ENCODE data around the gene CLSTN2.

CLSTN2 gene

GRCh38 chr3:140052771-140053702 is 118.1 kb downstream of the CLSTN2 start:
- DNase-seq (ENCODE audit: low spot score) = no peak

- DNase-seq (ENCODE audit: low spot score) = no peak
Measured at GRCh38 chr3:140053794-140054193, 118.8 kb downstream of the CLSTN2 start.

DNA sequence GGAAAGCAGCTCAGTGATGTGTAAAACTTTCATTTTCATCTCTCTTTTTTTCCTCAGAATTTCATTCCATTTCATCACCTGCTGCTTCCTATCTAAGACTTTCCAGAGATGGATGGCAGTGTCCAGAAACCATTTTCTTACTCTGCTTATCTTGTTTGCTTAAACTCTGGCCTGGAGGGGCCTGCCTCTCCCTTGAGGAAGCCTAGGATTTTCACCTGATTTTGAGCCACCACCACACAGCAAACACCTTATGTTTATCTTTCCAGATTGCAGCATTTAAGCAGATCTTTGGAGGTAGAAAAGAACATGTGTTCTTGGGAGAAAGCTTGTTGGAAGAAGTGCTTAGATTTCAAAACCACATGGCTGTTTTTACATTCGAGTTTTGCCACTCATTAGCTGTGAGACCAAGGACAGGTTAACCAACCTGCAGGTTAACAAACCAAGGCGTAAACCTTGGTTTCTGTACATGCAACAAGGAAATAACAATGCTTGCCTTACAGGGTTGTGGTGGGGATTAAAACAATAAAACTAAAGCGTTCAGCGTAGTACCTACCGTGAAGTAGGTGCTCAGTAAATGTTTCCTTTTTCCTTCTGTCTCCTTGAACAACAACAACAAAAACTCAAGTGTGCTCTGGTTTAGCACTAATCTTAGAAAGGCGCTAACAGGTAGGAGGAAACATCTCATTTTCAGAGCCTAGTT is 120.3 kb downstream of the CLSTN2 start:
- DNase-seq (ENCODE audit: low spot score) = no peak

GRCh38 chr3:140056047-140056446 is 121.1 kb downstream of the CLSTN2 start:
- no peak for DNase-seq (ENCODE audit: low spot score)

GRCh38 chr3:140061211-140061610 is 126.2 kb downstream of the CLSTN2 start:
- DNase-seq (ENCODE audit: low spot score) = no peak

GRCh38 chr3:140062461-140062860 is 127.5 kb downstream of the CLSTN2 start:
- no peak for DNase-seq (ENCODE audit: low spot score)

DNA sequence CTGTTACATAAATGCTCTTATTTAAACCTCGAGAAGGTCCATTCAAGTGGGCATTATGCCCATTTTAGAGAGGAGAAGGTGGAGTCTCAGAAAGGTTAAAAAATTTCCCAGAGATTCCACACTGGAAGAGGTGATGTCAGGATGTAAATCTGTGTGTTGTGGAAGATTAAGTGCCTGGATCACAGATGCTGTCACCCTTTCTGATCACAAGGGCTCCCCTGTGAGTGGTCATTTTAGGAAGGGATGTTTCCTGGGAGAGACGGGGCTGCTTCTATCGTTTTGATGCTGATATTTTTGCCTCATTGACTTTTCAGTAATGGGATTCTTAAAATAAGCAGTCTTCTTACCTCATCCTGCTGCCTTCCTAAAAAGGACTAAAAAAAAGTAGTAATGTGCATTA is 132.5 kb downstream of the CLSTN2 start:
- no peak for DNase-seq (ENCODE audit: low spot score)

- no peak for DNase-seq (ENCODE audit: low spot score)
Measured at GRCh38 chr3:140068494-140069017, 133.6 kb downstream of the CLSTN2 start.

GRCh38 chr3:140073278-140074045 is 138.5 kb downstream of the CLSTN2 start:
- DNase-seq (ENCODE audit: low spot score) = no peak

DNA sequence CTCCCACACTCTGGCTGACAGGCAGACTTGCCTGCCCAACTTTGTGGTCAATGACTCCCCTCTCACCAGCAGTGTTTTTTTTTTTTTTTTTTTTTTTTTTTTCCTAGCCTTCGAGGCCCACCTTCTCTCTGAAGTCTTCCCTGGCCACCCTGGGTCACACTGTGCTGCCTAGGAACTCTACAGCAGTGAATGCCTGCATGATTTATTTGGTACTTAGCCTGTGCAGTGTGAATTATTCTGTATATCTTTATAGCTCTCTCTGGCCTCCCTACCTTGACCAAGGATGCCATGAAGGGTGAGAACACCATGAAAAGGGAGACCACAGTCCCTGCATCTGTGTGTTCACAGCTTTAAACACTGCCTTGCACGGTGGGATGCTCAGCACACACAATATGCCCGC is 141.6 kb downstream of the CLSTN2 start:
- DNase-seq (ENCODE audit: low spot score) = no peak

GRCh38 chr3:140077406-140077805 is 142.4 kb downstream of the CLSTN2 start:
- no peak for DNase-seq (ENCODE audit: low spot score)

GRCh38 chr3:140078343-140078742 is 143.4 kb downstream of the CLSTN2 start:
- no peak for DNase-seq (ENCODE audit: low spot score)

DNA sequence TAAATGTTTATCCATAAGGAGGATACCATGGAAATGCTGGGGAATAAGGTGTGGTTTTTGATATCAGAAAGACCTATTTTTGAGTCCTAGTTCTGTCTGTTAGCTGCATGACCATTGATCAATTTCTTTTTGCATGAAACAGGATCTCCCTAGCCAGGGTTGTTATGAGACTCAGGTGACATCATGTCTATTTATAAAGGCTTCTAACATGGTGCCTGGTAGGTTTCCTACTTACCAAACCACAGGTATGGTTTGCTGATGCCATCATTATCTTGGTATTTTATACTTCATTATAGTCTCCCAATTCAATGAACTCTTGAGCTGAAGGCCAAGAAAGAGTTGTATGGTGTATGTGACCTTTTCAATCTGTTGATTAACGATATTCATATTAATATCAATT is 144.0 kb downstream of the CLSTN2 start:
- DNase-seq (ENCODE audit: low spot score) = no peak

GRCh38 chr3:140081887-140082286 is 146.9 kb downstream of the CLSTN2 start:
- DNase-seq (ENCODE audit: low spot score) = no peak

DNA sequence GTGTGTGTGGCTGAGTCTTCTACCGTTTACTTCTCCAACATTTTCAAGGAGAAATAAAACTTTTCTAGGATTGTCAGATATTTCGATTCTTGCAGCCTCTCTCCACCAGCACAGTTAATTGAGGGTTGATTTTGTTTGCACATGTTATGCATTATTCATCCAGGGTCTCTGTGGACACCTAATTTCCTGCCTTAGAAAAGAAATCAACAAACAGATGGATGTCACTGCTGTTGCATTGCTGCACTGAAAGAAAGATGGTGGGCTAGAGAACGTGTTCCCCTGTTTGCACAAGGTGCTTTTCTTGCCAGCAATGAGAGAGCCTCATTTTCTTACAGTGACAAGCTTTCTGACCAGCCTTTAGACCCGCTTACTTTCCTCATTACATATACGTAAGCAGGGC is 150.0 kb downstream of the CLSTN2 start:
- DNase-seq (ENCODE audit: low spot score) = no peak

DNA sequence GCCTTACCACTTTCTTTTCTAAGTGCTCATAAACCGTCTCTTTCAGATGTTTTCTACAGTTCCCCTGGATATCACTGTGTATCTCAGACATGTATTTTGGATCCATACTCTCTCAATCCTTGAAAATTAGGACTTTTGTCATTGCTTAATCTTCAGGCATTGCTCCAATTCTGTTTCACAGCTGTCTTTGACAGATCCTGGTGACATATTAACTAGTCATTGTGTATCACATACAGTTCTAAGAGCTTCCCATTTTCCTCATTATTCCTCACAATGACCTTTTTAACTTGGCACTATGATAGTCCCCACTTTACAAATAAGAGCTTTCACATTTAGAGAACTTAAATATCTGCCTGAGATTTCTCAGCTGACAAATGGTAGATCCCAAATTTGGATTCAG is 151.7 kb downstream of the CLSTN2 start:
- no peak for DNase-seq (ENCODE audit: low spot score)

DNA sequence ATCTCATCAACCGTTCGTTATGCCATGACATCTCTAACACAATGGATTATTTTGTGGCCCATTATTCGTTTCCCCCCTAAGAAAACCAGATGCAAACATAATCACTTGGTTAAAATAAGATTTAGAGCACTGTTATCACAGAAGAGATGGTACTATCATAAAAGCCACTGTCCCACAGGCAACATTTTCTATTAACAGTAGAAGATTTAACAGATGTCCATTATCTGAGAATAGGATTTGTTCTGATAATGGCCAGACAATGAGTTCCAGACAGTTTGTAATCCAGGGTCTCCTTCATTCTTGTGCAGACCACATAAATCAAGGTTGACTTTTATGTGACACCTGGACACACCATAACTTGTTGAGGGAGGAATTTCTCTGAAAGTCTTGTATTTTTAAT is 153.1 kb downstream of the CLSTN2 start:
- DNase-seq (ENCODE audit: low spot score) = no peak

DNA sequence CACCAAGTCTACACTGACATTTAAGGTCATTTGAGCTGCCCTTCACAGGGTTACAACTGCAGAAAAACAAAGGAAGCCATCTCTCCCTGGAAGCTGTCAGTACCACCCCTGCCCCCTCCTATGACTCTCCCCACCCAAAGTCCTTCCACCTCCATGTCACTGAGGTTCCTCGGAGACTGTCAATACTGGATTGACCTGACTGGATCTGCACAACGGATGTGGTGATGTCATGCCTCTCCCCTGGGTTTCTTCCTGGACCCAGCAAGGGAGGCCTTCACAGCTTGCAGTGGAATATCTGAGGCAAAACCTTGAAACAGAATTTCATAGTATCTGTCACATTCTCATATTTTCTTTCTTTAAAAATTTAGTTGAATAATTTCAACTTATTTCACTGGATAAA is 153.5 kb downstream of the CLSTN2 start:
- DNase-seq (ENCODE audit: low spot score) = no peak

DNA sequence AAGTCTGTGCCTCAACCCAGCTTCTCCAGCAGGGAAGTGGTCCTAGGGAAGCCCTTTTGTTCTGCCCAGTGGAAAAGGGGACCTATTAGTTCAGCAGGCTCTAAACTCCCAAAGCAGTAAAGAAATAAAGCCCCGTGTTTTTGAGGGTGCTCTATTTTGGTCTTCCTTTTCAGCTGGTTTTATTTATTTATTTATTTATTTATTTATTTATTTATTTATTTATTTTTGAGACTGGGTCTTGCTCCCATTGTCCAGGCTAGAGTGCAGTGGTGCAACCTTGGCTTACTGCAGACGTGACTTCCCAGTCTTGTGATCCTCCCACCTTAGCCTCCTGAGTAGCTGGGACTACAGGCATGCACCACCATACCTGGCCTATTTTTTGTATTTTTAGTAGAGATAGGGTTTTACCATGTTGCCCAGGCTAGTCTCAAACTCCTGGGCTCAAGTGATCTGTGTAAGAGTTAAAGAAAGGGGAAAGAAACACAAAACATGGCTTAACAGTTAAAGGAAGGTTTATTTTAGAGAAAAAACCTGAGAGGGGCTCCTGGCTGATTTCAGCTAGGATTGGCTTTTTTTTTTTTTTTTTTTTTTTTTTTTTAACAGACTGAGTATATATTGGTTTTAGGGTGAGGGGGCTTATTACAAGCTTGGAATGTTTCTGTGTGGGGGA is 154.6 kb downstream of the CLSTN2 start:
- DNase-seq (ENCODE audit: low spot score) = no peak

- no peak for DNase-seq (ENCODE audit: low spot score)
Measured at GRCh38 chr3:140091143-140091542, 156.2 kb downstream of the CLSTN2 start.

GRCh38 chr3:140092848-140093536 is 158.0 kb downstream of the CLSTN2 start:
- no peak for DNase-seq (ENCODE audit: low spot score)
